HG03196 (cell line): ENCODE results near the gene SATB1.
"Not testable (repeated sequence)": the region's sequence is repeated elsewhere in the genome, so short reads cannot be mapped to it uniquely, and the experiment has no call there.

Source experiments
- ATAC-seq: cut with Tn5 transposase; IDR thresholded peaks from one replicate; pipeline ENCODE4 v1.9.1; 2021; ENCODE audit not compliant: unreplicated experiment

SATB1 gene

DNA sequence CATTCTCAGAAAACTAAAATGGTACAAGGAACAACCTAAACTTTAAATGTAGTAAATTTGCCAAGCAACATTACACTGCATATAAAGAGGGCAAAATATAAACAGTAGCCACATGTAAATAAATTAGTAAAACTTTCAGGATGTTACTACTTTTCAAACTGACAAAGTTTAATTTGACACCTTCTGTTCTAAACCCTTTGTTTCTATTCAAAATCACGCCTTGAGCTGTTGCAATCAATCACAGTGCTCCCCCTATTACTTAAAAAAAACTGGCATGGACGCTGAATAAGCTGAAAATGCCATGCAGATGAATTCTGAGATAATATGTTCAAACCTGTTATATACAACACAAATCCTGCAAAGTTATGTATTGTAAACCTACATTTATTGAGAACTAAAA lies 69.3 kb downstream of the SATB1 start:
- ATAC-seq, result no peak

GRCh38 chr3:18354701-18355100 lies 70.4 kb downstream of the SATB1 start:
- ATAC-seq, result no peak

DNA sequence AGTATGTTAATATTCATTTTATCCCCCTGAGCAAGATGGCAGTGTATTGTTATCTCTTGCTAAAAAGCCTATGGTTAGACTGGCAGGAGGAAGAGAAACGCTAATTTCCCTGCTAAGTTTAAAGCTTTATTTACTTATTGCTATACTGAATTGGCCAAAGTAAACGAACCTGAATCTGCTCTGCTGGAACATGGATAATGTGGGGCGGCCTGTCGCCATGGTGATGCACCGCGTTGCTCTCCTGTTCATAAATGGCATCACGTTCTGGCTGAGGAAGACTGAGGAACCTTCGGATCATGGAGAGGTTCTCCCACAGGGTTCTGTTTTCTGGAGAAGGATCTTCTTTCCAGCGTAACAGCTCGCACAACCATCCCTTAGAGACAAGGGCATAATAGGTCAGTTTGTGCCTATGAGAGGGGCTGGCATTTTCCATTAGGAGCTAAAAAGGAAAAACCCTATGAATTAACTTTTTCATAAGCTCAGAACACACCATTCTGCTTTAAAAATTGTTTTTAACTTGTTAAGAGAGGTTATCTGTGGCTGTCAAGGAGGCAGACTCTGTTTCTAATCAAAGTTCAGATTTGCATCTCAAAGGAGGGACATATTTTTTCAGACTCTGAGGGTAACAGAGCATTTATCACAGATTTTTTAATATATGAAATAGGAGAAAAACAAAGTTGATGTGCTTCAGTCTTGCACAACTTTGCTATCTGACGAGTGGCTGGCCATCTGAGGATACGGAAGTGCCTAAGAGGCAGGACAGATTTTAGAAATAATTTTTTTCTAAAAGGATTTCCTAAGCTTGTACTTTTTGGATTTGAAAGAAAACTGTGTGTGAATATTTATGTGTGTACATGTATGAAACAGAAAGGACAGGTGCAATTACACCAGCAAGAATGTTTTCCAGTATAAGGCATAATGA lies 73.1 kb downstream of the SATB1 start:
- ATAC-seq, result no peak

DNA sequence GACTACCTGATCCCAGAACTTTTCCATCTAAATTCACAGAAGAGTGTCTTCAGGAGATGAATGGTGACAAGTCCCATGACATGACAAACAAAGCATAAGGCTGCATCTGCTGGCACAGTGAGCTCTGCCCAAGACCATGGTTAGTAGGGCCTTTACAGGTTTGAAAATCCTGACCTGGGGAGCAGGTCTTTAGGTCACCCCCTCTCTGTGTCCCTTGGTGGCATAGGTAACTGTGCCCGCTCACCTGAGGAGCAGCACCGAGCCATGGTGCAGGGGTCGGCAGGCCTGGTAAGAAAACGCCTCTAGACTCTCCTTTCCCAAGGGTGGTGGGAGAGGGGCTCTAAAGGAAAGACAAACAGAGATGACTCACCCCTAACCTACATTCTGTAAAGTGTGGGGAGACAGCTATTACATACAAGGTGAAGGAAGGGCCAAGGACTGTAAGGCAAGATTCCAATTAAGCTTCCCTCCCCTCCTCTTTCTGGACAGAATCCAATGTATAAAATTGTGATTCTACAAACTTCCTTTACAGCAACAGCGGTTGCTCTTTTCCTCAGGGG lies 74.0 kb downstream of the SATB1 start:
- no peak for ATAC-seq

DNA sequence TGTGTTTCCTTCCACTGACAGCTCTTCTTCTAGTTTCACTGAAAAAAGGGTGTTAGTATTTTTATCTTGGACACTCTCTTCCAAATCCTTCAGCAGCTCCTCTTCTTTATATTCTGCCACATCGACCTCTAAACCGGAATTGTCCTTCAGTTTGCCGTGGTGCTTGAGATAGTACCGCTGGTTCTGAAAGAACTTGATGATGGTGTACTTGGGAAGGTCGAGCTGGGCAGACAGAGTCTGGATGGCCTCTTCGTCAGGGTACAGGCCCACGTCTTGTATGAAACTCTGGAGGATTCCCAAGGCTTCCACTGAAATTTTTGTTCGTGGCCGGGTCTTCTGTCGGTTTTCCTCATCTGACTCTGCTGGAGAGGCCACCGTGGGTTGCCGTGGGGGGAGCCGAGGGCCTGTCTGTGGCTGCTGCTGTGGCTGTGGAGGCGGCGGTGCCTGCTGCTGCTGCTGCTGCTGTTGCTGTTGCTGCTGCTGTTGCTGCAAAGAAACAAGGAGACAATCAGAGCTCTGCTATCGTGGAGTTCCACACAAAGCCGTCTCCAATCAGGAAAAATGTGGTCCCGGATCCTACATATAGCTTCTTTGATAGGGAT lies 75.8 kb downstream of the SATB1 start:
- no peak for ATAC-seq

DNA sequence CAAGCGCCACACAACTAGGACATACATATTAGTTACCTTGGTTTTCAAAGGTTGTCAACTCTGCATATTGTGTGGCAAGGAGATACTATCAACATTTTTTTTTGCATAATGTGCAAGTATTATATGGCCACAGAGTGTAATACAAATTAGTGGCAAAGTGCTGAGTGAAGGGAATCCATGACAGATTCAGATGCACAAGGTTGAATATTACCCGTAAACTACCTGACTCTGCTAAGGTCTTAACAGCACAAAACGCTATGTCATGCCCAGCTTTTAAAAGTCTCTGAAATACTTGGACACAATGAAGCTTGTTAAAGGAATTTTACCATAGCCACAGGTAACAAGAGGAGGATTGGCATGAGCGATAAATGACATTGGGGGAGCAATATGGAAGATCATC lies 79.0 kb downstream of the SATB1 start:
- no peak for ATAC-seq

- ATAC-seq, result no peak
These were observed 80.1 kb downstream of the SATB1 start for GRCh38 chr3:18345015-18345367.

DNA sequence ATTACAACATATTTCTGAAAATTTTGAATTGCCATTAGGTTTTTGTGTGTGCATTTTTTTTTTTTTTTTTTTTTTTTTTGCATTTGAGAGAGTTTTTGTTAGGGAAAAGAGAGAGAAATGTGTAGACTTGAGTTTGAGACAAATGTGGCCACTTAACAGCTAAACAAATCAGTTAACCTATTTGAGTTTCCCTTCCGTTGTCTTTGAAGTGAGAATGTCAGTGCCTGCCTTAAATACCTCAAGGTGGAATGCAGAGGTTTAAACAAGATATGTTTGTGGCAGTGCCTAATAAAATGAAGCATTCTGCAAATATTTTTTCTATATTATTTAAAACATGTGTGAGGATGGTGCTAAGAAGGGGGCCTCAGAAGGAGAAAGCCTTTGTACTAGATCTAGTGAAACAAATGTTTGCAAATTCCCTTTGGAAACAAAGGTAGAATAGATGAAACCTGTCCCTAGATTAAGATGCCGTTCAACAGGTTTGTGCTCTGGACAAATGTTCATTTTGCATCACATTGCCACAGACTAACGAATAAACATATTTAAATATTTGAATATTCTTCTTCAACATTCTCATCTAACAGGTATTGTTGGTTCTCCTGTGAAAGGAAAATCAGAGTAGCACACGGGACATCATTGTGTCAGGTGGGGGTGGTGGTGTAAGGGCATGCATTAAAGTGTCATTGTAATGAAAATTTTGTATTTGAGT lies 80.7 kb downstream of the SATB1 start:
- ATAC-seq, result no peak

- ATAC-seq, result no peak
These were observed 81.3 kb downstream of the SATB1 start for GRCh38 chr3:18343809-18344208.

DNA sequence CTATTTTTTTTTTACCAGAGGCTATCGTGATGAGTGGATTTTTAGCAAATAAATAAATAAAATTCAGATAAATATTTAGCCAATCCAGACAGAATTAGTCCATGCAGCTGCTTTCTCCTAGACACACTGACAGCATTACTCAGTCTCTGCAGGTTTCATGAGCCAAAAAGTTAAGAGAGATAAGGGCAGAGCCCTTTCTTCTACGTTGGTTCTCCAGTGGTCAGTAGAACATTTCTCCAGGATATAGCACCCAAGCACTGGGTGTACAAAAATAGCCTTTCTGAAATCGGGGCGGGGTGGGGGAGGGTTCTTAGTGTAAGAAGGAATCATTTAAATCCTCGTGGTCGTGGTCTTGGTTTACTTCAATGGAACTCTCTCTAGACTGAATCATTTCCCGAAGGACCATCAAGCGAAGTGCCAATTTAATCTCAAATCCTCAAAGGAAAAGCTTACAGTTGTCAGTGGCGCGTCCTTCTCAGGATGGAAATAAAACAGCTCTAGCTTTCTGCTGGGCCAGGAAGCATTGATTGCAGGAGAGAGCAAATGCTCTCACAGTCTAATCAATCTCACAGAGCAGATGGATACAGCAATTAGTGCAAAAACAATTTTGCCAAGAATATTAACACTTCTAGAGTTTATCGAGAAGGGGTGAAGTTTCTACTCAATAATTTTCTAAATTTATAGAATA lies 86.2 kb downstream of the SATB1 start:
- no peak for ATAC-seq

GRCh38 chr3:18337231-18337630 lies 87.9 kb downstream of the SATB1 start:
- ATAC-seq, result no peak

- ATAC-seq, result no peak
These were observed 90.1 kb downstream of the SATB1 start for GRCh38 chr3:18334837-18335601.

- not testable (repeated sequence) for ATAC-seq
These were observed 94.2 kb downstream of the SATB1 start for GRCh38 chr3:18330772-18331441.

- no peak for ATAC-seq
These were observed 117.0 kb downstream of the SATB1 start for GRCh38 chr3:18308096-18308650.

DNA sequence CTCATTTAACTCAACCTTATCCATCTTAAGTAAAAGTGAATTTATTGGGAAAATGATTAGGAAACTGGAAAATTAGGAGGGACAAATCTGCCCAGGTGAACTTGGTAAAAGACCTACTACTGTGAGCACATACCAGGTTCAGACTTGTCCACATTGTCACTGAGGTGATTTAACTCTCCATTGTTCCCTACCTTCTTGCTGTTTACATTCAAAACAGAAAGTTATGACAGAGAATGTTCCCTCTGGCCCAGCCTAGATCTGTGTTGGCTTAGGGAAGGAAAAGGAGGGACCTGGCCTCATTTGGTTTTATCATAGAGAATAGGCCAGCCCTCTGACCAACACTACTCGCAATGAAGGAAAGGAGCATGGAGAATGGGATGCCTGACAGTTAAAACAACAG lies 117.6 kb downstream of the SATB1 start:
- ATAC-seq, result no peak

GRCh38 chr3:18302517-18302916 lies 122.6 kb downstream of the SATB1 start:
- ATAC-seq, result no peak

GRCh38 chr3:18301781-18302180 lies 123.4 kb downstream of the SATB1 start:
- ATAC-seq, result no peak

- ATAC-seq, result no peak
These were observed 124.2 kb downstream of the SATB1 start for GRCh38 chr3:18300916-18301315.

DNA sequence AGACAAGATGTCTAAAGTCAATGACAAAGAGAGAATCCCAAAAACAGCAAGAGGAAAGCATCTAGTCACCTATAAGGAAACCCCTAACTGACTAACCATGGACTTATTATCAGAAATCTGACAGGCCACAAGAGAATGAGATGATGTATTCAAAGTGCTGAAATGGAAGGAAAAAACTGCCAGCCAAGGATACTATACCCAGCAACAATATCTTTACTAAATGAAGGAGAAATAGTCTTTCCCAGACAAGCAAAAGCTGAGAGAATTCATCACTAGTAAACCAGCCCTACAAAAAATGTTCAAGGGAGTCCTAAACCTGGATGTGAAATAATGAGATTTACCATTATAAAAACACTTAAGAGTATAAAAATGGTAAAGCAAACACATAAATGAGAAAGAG lies 128.0 kb downstream of the SATB1 start:
- no peak for ATAC-seq
